ENCODE results near the gene SAMD11. TPM values are rescaled to one million over a fixed set of nuclear protein-coding genes. Genes with fewer than 3 reads are reported as not detected.

The SAMD11 gene
- polyA plus RNA-seq, 1 donor from 2014 or later, result 21.6 TPM

DNA sequence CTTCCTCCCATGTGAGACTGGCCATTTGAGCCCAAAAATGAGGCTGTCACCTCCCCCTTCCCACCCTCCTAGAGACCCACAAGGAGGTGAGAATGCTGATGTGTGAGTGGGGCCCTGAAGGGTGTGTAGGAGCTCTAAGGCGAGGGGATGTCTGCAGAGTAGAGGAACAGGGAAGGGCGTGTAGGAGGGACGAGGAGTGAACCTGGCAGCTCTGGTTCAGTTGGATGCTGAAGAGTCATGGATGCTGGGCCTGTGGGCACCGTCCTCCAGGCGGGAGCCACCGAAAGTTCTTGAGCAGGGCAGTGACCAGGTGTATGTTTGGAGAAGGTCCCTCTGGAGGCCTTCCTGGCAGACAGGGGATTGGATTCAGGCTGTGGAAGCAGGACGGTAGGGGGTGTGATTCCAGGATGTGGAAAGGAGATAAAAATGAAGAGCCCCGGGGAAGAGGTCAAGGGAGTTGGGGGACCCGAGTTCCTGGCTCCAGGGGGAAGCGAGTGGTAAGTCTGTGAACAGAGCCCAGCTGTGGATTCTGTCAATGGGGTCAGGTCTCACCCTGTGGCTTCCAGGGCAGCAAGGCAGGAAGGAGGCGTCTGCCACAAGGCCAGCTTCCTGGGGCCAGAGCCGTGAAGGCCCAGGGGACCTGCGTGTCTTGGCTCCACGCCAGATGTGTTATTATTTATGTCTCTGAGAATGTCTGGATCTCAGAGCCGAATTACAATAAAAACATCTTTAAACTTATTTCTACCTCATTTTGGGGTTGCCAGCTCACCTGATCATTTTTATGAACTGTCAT, 7.9 kb downstream of the SAMD11 start:
- H3K27me3 ChIP-seq (ENCODE audit: insufficient read depth, low read depth, low read length), result peaks cover 62% of the 10 kb centered on the region
- H3K36me3 ChIP-seq (ENCODE audit: insufficient read depth, low read length), result no peaks in the 10 kb centered on the region
- H3K79me2 ChIP-seq (replicated peaks; ENCODE audit: insufficient read depth, low read length), result no peaks in the 10 kb centered on the region
- TF ChIP-seq RAD21 (conservative IDR thresholded peaks at IDR 0.05) (no peak), EP300 (conservative IDR thresholded peaks at IDR 0.05; ENCODE audit: poor library complexity, severe bottlenecking) (no peak), EZH2 (IDR thresholded peaks at IDR 0.05; ENCODE audit: borderline replicate concordance, insufficient read depth, low read length, poor library complexity, severe bottlenecking) (no peak), POLR2AphosphoS5 (IDR thresholded peaks at IDR 0.05) (no peak), TAF1 (IDR thresholded peaks at IDR 0.05; ENCODE audit: low read depth) (no peak), MXI1 (conservative IDR thresholded peaks at IDR 0.05; ENCODE audit: poor library complexity, severe bottlenecking) (no peak), SMC3 (conservative IDR thresholded peaks at IDR 0.05; ENCODE audit: poor library complexity) (no peak)
- TF ChIP-seq, protein P1, sequence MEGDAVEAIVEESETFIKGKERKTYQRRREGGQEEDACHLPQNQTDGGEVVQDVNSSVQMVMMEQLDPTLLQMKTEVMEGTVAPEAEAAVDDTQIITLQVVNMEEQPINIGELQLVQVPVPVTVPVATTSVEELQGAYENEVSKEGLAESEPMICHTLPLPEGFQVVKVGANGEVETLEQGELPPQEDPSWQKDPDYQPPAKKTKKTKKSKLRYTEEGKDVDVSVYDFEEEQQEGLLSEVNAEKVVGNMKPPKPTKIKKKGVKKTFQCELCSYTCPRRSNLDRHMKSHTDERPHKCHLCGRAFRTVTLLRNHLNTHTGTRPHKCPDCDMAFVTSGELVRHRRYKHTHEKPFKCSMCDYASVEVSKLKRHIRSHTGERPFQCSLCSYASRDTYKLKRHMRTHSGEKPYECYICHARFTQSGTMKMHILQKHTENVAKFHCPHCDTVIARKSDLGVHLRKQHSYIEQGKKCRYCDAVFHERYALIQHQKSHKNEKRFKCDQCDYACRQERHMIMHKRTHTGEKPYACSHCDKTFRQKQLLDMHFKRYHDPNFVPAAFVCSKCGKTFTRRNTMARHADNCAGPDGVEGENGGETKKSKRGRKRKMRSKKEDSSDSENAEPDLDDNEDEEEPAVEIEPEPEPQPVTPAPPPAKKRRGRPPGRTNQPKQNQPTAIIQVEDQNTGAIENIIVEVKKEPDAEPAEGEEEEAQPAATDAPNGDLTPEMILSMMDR (IDR thresholded peaks at IDR 0.05; ENCODE audit: poor library complexity, severe bottlenecking), result no peak
- TF ChIP-seq, protein P2, sequence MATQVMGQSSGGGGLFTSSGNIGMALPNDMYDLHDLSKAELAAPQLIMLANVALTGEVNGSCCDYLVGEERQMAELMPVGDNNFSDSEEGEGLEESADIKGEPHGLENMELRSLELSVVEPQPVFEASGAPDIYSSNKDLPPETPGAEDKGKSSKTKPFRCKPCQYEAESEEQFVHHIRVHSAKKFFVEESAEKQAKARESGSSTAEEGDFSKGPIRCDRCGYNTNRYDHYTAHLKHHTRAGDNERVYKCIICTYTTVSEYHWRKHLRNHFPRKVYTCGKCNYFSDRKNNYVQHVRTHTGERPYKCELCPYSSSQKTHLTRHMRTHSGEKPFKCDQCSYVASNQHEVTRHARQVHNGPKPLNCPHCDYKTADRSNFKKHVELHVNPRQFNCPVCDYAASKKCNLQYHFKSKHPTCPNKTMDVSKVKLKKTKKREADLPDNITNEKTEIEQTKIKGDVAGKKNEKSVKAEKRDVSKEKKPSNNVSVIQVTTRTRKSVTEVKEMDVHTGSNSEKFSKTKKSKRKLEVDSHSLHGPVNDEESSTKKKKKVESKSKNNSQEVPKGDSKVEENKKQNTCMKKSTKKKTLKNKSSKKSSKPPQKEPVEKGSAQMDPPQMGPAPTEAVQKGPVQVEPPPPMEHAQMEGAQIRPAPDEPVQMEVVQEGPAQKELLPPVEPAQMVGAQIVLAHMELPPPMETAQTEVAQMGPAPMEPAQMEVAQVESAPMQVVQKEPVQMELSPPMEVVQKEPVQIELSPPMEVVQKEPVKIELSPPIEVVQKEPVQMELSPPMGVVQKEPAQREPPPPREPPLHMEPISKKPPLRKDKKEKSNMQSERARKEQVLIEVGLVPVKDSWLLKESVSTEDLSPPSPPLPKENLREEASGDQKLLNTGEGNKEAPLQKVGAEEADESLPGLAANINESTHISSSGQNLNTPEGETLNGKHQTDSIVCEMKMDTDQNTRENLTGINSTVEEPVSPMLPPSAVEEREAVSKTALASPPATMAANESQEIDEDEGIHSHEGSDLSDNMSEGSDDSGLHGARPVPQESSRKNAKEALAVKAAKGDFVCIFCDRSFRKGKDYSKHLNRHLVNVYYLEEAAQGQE (IDR thresholded peaks at IDR 0.05; ENCODE audit: borderline replicate concordance), result no peak
- no peak overlapping the region for H3K4me2 ChIP-seq (ENCODE audit: low read length)
- H3K4me3 ChIP-seq (ENCODE audit: low read length), result no peak overlapping the region
- H2AFZ ChIP-seq (ENCODE audit: low read depth, low read length), result no peak overlapping the region
- no peaks in the 10 kb centered on the region for H3K9me2 ChIP-seq (ENCODE audit: insufficient read depth, low read length)
- no peaks in the 10 kb centered on the region for H3K9me3 ChIP-seq (ENCODE audit: low read length)
- H3K27ac ChIP-seq (ENCODE audit: low read length), result no peak overlapping the region
- H3F3A ChIP-seq (ENCODE audit: insufficient read depth, low read length, poor library complexity, severe bottlenecking), result no peaks in the 10 kb centered on the region
- H3K9ac ChIP-seq (ENCODE audit: low read length), result no peak overlapping the region
- no peaks in the 10 kb centered on the region for H4K20me1 ChIP-seq (ENCODE audit: insufficient read depth)

DNA sequence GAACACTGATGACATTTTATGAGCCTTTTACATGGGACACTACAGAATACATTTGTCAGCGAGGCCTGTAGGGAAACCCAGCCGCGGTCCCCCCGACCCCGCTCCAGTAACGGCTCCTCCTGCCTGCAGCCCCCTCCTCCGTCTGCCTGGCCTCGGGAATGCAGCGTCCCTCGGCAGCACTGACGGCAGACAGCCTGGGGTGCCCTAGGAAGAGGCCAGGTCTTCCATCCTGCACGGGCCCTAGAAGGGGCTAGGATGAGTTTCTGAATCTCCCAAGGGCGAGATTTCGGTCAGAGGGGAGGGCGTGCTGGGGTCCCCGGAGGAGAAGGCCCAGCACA, 8.4 kb downstream of the SAMD11 start:
- Histone ChIP-seq H3F3A (ENCODE audit: insufficient read depth, low read length, poor library complexity, severe bottlenecking) (no peaks in the 10 kb centered on the region), H3K4me2 (ENCODE audit: low read length) (no peak overlapping the region), H3K9me2 (ENCODE audit: insufficient read depth, low read length) (no peaks in the 10 kb centered on the region), H4K20me1 (ENCODE audit: insufficient read depth) (no peaks in the 10 kb centered on the region), H3K9ac (ENCODE audit: low read length) (no peak overlapping the region), H3K9me3 (ENCODE audit: low read length) (no peaks in the 10 kb centered on the region), H3K4me3 (ENCODE audit: low read length) (no peak overlapping the region), H3K79me2 (replicated peaks; ENCODE audit: insufficient read depth, low read length) (no peaks in the 10 kb centered on the region), H3K36me3 (ENCODE audit: insufficient read depth, low read length) (no peaks in the 10 kb centered on the region), H2AFZ (ENCODE audit: low read depth, low read length) (no peak overlapping the region), H3K27ac (ENCODE audit: low read length) (no peak overlapping the region), H3K27me3 (ENCODE audit: insufficient read depth, low read depth, low read length) (peaks cover 59% of the 10 kb centered on the region)
- TF ChIP-seq, protein P2 (IDR thresholded peaks at IDR 0.05; ENCODE audit: borderline replicate concordance), result no peak
- no peak for TF ChIP-seq RAD21 (conservative IDR thresholded peaks at IDR 0.05)
- TF ChIP-seq TAF1 (IDR thresholded peaks at IDR 0.05; ENCODE audit: low read depth), result no peak
- no peak for TF ChIP-seq POLR2AphosphoS5 (IDR thresholded peaks at IDR 0.05)
- no peak for TF ChIP-seq MXI1 (conservative IDR thresholded peaks at IDR 0.05; ENCODE audit: poor library complexity, severe bottlenecking)
- TF ChIP-seq EP300 (conservative IDR thresholded peaks at IDR 0.05; ENCODE audit: poor library complexity, severe bottlenecking), result no peak
- TF ChIP-seq, protein P1 (IDR thresholded peaks at IDR 0.05; ENCODE audit: poor library complexity, severe bottlenecking), result no peak
- no peak for TF ChIP-seq EZH2 (IDR thresholded peaks at IDR 0.05; ENCODE audit: borderline replicate concordance, insufficient read depth, low read length, poor library complexity, severe bottlenecking)
- no peak for TF ChIP-seq SMC3 (conservative IDR thresholded peaks at IDR 0.05; ENCODE audit: poor library complexity)

Measured in neural cell (in vitro differentiated cells).